CD4-positive, alpha-beta T cell (primary cell): Measurements from ENCODE around the gene GJD4. TPM values are rescaled to one million over a fixed set of nuclear protein-coding genes. Genes with fewer than 3 reads are reported as not detected.

Experiments used
- ATAC-seq: fragments of 200-7000 bp; cut with Tn5 transposase; one replicate; pipeline ENCODE4 v1.10.0; 2022; ENCODE audit warnings: mild to moderate bottlenecking; ENCODE audit not compliant: poor library complexity
- CTCF ChIA-PET: fragments of 350-600 bp; sonication (Branson Sonifier 250); formaldehyde crosslinking; loops from one replicate; lab custom pipeline; 2021; ENCODE audit warnings: antibody characterized with exemption, inconsistent platforms; lab: Charles Lee
- POLR2A ChIA-PET: fragments of 350-600 bp; sonication (Branson Sonifier 250); formaldehyde crosslinking; loops from one replicate; lab custom pipeline; 2021; ENCODE audit warnings: antibody characterized with exemption, inconsistent platforms; lab: Charles Lee
- DNase-seq, 14 experiments: peaks; one replicate each; pipeline ENCODE4 v3.0.0-alpha.2; 2013 to 2020; ENCODE audit warnings: mixed read lengths in 2 of 14
- H3K27ac ChIP-seq, 2 donors: one replicate each; pipeline versions ENCODE4 v1.5.1 to v1.7.0; 2013; ENCODE audit warnings: low read length in 2 of 2, low read depth in 1 of 2, mild to moderate bottlenecking in 1 of 2
- H3K27me3 ChIP-seq, 2 experiments: 1 replicate in 1 of 2; 2 replicates in 1 of 2; pipeline versions ENCODE4 v1.6.1 to v1.7.0; 2013; ENCODE audit warnings: low read length in 2 of 2, control low read depth in 1 of 2, mild to moderate bottlenecking in 1 of 2, moderate library complexity in 1 of 2; ENCODE audit not compliant: insufficient read depth in 2 of 2, control insufficient read depth in 1 of 2
- H3K36me3 ChIP-seq: one replicate; pipeline ENCODE4 v1.6.1; 2013; ENCODE audit warnings: low read length, control low read depth; ENCODE audit not compliant: insufficient read depth
- H3K4me1 ChIP-seq: one replicate; pipeline ENCODE4 v1.6.1; 2013; ENCODE audit warnings: low read length, control low read depth; ENCODE audit not compliant: insufficient read depth
- H3K4me3 ChIP-seq: one replicate; pipeline ENCODE4 v1.5.1; 2013; ENCODE audit warnings: mild to moderate bottlenecking, low read length, moderate library complexity
- H3K9me3 ChIP-seq, 2 experiments: 1 replicate in 1 of 2; 2 replicates in 1 of 2; pipeline versions ENCODE4 v1.6.1 to v1.7.0; 2013; ENCODE audit warnings: low read length in 2 of 2, mild to moderate bottlenecking in 2 of 2, control low read depth in 1 of 2, moderate library complexity in 1 of 2; ENCODE audit not compliant: control insufficient read depth in 1 of 2, insufficient read depth in 1 of 2
- H3K27ac Mint-ChIP-seq: one replicate; pipeline ENCODE4 v1.8.0; 2020; ENCODE audit warnings: mixed read lengths
- H3K27me3 Mint-ChIP-seq: one replicate; pipeline ENCODE4 v1.8.0; 2021; ENCODE audit warnings: mixed read lengths
- H3K36me3 Mint-ChIP-seq: one replicate; pipeline ENCODE4 v1.8.0; 2021; ENCODE audit warnings: low read depth, mixed read lengths
- H3K4me1 Mint-ChIP-seq: one replicate; pipeline ENCODE4 v1.8.0; 2021; ENCODE audit warnings: low read depth, mixed read lengths
- H3K4me3 Mint-ChIP-seq: one replicate; pipeline ENCODE4 v1.8.0; 2020; ENCODE audit warnings: mild to moderate bottlenecking, mixed read lengths
- H3K9me3 Mint-ChIP-seq: one replicate; pipeline ENCODE4 v1.8.0; 2020; ENCODE audit warnings: mixed read lengths
- CTCF ChIP-seq: fragments of 200-600 bp; IDR thresholded peaks from one replicate; pipeline ENCODE4 v1.8.0; 2022; ENCODE audit warnings: antibody characterized with exemption, mild to moderate bottlenecking
- intact Hi-C, 2 experiments: fragments of 100-400 bp; cut with DNase I in 1 of 2; cut with micrococcal nuclease in 1 of 2; formaldehyde crosslinking; loops; one replicate each; pipeline versions ENCODE4 v1.15.1 to v1.9.0; 2023 to 2025; cut with DNase I, micrococcal nuclease
- total RNA-seq, 174 experiments: library from RNA in 2 of 174; stranded (reverse) in 2 of 174; gene quantifications; one replicate each; pipeline ENCODE4 v1.2.3 and lab custom pipeline; 2021 to 2026

Gene GJD4
- total RNA-seq, 2 experiments from 2014 or later = not detected

- CTCF ChIA-PET = interaction anchor here (0.6 kb wide), 1 partner anchor 699 kb away, joined by 3 read pairs; no protein-coding TSS in a partner anchor
- Histone ChIP-seq H3K27ac (no peak overlapping the region), H3K36me3 (no peaks in the 10 kb centered on the region), H3K9me3 (peaks cover 0 to 19% of the 10 kb centered on the region in 2 experiments), H3K4me3 (no peak overlapping the region), H3K4me1 (peaks cover 3% of the 10 kb centered on the region), H3K27me3 (peaks cover 16 to 22% of the 10 kb centered on the region in 2 experiments)
- Mint-ChIP-seq H3K4me3 (no peak overlapping the region), H3K36me3 (no peaks in the 10 kb centered on the region), H3K4me1 (no peaks in the 10 kb centered on the region), H3K9me3 (peaks cover 2% of the 10 kb centered on the region), H3K27ac (no peak overlapping the region), H3K27me3 (peaks cover 56% of the 10 kb centered on the region)
- ATAC-seq (no peak), DNase-seq (no peak)
- intact Hi-C loops = no loop called here
- no peak for TF ChIP-seq CTCF
- POLR2A ChIA-PET = no interaction called here
Measured at GRCh38 chr10:35613107-35613440, 7.9 kb downstream of the GJD4 start.

- Histone ChIP-seq H3K36me3 (no peaks in the 10 kb centered on the region), H3K4me1 (no peaks in the 10 kb centered on the region), H3K27me3 (peaks cover 10 to 15% of the 10 kb centered on the region in 2 experiments), H3K27ac (no peak overlapping the region), H3K4me3 (no peak overlapping the region), H3K9me3 (peaks cover 0 to 12% of the 10 kb centered on the region in 2 experiments)
- POLR2A ChIA-PET = no interaction called here
- CTCF ChIA-PET = interaction anchor here (0.6 kb wide), 1 partner anchor 700 kb away, joined by 3 read pairs; no protein-coding TSS in a partner anchor
- TF ChIP-seq CTCF = no peak
- Mint-ChIP-seq H3K4me1 (no peaks in the 10 kb centered on the region), H3K27ac (no peak overlapping the region), H3K36me3 (no peaks in the 10 kb centered on the region), H3K9me3 (peaks cover 2% of the 10 kb centered on the region), H3K27me3 (peaks cover 56% of the 10 kb centered on the region), H3K4me3 (no peak overlapping the region)
- no peak for ATAC-seq
- intact Hi-C loops = no loop called here
- DNase-seq = no peak
Measured at GRCh38 chr10:35613597-35614226, 8.6 kb downstream of the GJD4 start.

GRCh38 chr10:35614312-35614711 is 9.2 kb downstream of the GJD4 start:
- Mint-ChIP-seq H3K36me3 (no peaks in the 10 kb centered on the region), H3K4me3 (no peak overlapping the region), H3K27ac (no peak overlapping the region), H3K9me3 (peaks cover 3% of the 10 kb centered on the region), H3K4me1 (no peaks in the 10 kb centered on the region), H3K27me3 (peaks cover 59% of the 10 kb centered on the region)
- no peak for TF ChIP-seq CTCF
- intact Hi-C loops = no loop called here
- POLR2A ChIA-PET = no interaction called here
- Histone ChIP-seq H3K4me3 (no peak overlapping the region), H3K36me3 (no peaks in the 10 kb centered on the region), H3K9me3 (peaks cover 0 to 13% of the 10 kb centered on the region in 2 experiments), H3K27me3 (peaks cover 6 to 12% of the 10 kb centered on the region in 2 experiments), H3K27ac (no peak overlapping the region), H3K4me1 (no peaks in the 10 kb centered on the region)
- ATAC-seq (no peak), DNase-seq (no peak)
- CTCF ChIA-PET = no interaction called here
